COLO668 (cell line): ENCODE measurements around the gene AAK1.
"Not testable (repeated sequence)": the region's sequence is repeated elsewhere in the genome, so short reads cannot be mapped to it uniquely, and the experiment has no call there.

Experiments
- DNase-seq: peaks from one replicate; lab custom pipeline; 2025; ENCODE audit not compliant: unreplicated experiment; lab: John Stamatoyannopoulos, UW

AAK1 gene

GRCh38 chr2:69643602-69644505, at the start of gene AAK1:
Gene AAK1 (minus strand): TSS chr2:69643739. CDS start chr2:69643040, 699 bp downstream.
- DNase-seq = peak; percentile 95

GRCh38 chr2:69692424-69692823, 48.9 kb upstream of the AAK1 start:
- no peak for DNase-seq

GRCh38 chr2:69689969-69690368, 46.4 kb upstream of the AAK1 start:
- no peak for DNase-seq

- DNase-seq = no peak
Measured at GRCh38 chr2:69689466-69689865, 45.9 kb upstream of the AAK1 start.

- no peak for DNase-seq
Measured at GRCh38 chr2:69687971-69688611, 44.6 kb upstream of the AAK1 start.

- DNase-seq = no peak
Measured at GRCh38 chr2:69686813-69687212, 43.3 kb upstream of the AAK1 start.

GRCh38 chr2:69685321-69686048, 41.9 kb upstream of the AAK1 start:
- no peak for DNase-seq

- no peak for DNase-seq
Measured at GRCh38 chr2:69683170-69683971, 39.8 kb upstream of the AAK1 start.

- no peak for DNase-seq
Measured at GRCh38 chr2:69682525-69682924, 39.0 kb upstream of the AAK1 start.

GRCh38 chr2:69680001-69680675, 36.6 kb upstream of the AAK1 start:
- no peak for DNase-seq

GRCh38 chr2:69677914-69678313, 34.4 kb upstream of the AAK1 start:
- DNase-seq = no peak

GRCh38 chr2:69676146-69676545, 32.6 kb upstream of the AAK1 start:
- no peak for DNase-seq

- DNase-seq = no peak
Measured at GRCh38 chr2:69674316-69674670, 30.8 kb upstream of the AAK1 start.

GRCh38 chr2:69673098-69673497, 29.6 kb upstream of the AAK1 start:
- not testable (repeated sequence) for DNase-seq

- DNase-seq = no peak
Measured at GRCh38 chr2:69669666-69670065, 26.1 kb upstream of the AAK1 start.

GRCh38 chr2:69668598-69668997, 25.1 kb upstream of the AAK1 start:
- no peak for DNase-seq

GRCh38 chr2:69667805-69668382, 24.4 kb upstream of the AAK1 start:
- no peak for DNase-seq

- no peak for DNase-seq
Measured at GRCh38 chr2:69665152-69665551, 21.6 kb upstream of the AAK1 start.

- DNase-seq = no peak
Measured at GRCh38 chr2:69663860-69664259, 20.3 kb upstream of the AAK1 start.

- not testable (repeated sequence) for DNase-seq
Measured at GRCh38 chr2:69662547-69662946, 19.0 kb upstream of the AAK1 start.
